PFSK-1 (cell line): ENCODE data around the gene CCDC191.

Experiments
- POLR2AphosphoS5 ChIP-seq: IDR thresholded peaks from 2 replicates; pipeline ENCODE4 v1.6.1; 2012; ENCODE audit warnings: low read depth, mild to moderate bottlenecking, control low read depth, low read length, moderate library complexity
- TAF1 ChIP-seq: IDR thresholded peaks from 2 replicates; pipeline ENCODE4 v1.6.1; 2012; ENCODE audit warnings: low read length, control low read depth, borderline replicate concordance; ENCODE audit not compliant: insufficient read depth

- no peak for TF ChIP-seq POLR2AphosphoS5
- TF ChIP-seq TAF1, result no peak
Measured at GRCh38 chr3:114103858-114104257, 47.5 kb upstream of the CCDC191 start.
